GM10847 (cell line): ENCODE results near the gene HCRTR1.

Source experiments
- POLR2A ChIP-seq: IDR thresholded peaks from 2 replicates; pipeline ENCODE4 v1.6.1; 2011; ENCODE audit not compliant: insufficient read length; ENCODE audit errors: extremely low read depth

The HCRTR1 gene

DNA sequence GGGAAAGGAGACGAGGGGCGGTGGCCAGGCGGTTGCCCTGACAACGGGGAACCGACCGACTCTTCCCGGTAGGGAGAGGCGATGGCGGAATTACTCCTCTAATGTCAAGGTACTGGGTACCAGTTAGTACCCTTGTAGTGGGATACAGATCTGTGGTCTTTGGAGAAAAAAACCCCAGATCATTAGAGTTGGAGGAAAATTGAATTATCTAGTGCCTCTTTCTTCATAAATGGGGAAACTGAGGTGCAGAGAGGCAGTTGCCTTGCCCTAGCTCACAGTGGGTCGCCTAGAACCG is 27.7 kb downstream of the HCRTR1 start:
- peak; percentile 7 for TF ChIP-seq POLR2A

GRCh38 chr1:31646259-31646960 is 28.9 kb downstream of the HCRTR1 start:
- TF ChIP-seq POLR2A = no peak

DNA sequence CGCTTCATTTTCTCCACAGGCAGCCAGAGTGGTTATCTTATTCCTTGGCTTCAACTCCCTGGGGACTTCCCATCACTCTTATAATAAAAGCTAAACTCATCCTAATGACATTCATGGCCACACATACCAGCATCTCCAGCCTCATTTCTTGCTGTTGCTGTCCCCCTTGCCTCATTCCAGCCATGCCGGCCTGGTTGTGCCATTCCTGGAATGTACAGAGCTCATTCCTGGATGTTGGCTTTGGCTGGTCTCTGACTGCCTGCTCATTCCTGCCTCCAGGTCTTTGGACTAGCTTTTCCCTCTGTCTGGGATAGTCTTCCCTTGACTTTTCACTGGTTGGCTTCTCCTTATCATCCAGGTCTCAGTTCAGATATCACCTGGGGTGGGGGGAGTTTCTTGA is 29.6 kb downstream of the HCRTR1 start:
- TF ChIP-seq POLR2A = no peak

DNA sequence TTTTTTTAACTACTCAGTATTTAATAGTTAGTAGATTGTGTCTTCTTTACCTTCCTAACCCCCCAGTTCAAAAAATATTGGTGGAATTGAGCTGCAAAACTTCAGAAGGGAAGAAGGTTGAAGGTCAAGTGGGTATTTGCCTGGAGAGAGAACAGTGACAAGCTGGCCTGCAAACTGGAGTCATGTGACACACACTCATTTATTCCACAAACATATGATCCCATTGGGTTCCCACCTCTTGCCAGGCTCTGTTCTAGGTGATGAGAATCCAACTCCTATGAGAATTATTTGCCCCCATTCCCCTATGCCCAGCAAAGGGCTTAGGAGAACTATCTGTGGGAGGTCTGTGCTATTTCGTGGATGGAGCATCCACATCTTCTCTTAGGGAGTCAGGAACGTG is 30.7 kb downstream of the HCRTR1 start:
- TF ChIP-seq POLR2A = no peak

- no peak for TF ChIP-seq POLR2A
These were observed 31.3 kb downstream of the HCRTR1 start for GRCh38 chr1:31648641-31649357.

DNA sequence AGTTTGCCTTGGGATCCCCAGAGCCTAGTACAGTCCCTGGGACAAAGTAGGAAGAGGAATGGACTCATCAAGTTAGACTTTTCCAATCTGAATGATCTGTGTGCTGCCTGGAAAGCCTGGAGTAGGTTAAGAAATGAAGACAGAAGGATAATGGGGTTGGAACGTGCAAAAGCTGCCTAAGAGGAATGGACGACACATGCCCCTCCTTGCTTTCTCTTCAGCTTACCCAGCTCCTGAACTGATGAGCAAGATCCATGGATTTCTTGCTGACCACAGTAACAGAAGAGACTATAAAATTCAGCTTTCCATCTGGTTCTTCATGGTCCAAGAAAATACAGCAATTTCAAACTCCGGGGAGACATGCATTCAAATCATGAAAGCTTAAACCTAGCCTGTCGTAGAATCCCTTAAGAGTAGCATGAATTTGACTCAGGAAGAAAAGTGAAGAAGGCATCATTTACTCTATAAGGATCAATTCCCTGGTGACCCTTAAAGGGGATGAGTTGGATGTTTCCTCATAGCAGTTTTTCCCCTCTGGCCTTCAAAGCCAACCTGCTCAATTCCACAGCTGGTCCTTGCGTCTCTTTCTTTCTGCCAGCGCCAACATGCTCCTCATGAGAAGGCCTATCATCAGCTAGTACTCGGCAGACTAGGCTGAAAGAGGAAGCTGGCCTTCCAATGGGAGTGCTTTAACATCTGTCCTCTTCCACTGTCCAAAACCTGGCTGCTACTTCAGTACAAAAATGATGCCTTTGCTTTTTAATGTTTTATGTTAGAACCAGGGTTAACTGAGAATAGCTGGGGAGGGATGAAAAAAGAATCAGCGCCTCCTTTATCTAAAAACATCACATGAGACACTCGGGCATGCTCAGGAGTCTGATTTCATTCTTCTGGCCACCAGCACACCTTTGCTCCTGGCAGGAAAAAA is 32.9 kb downstream of the HCRTR1 start:
- no peak for TF ChIP-seq POLR2A

- no peak for TF ChIP-seq POLR2A
These were observed 33.6 kb downstream of the HCRTR1 start for GRCh38 chr1:31651089-31651420.

GRCh38 chr1:31651766-31652165 is 34.3 kb downstream of the HCRTR1 start:
- TF ChIP-seq POLR2A = no peak

DNA sequence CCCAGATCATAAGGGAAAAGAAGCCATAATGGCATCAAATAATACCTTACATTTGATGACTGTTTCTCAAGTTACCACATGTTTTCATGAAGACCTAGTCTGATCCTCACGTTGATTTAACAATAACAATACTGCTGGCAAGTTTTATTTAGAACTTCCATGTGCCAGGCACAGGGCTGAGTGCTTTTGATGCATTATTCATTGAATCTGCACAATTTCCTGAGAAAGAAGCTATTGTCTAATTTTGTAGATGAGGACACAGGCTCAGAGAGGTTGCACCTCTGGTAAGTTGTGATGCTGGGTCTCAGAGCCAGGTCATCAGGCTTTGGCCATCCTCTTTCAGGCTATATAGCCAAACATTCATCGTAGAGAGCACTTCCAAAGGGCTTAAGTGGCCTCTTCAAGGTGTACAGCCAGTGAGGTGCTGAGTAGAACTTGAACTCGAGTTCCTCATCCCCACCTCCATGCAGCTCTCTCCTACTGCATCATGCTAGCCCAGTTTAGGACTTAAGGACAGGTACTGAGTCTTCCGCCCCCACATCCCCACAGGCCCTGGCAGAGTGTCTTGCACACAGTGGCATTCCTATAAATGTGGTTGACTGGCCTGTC is 35.5 kb downstream of the HCRTR1 start:
- no peak for TF ChIP-seq POLR2A

GRCh38 chr1:31653717-31654473 is 36.4 kb downstream of the HCRTR1 start:
- TF ChIP-seq POLR2A = no peak

DNA sequence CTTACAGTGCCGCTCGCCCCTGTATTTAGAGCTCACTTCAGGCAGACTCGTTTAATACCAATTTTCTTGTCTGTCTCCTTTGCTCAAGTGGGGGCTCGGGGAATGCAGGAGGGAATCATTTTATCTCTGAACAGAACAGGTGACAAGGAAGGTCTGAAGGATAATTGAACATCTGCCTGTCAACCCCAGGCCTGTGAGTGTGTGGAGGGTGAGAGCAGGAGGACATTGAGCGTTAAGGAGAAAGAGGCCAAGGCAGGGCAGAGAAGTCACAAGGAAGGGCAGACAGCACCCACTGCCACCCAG is 36.9 kb downstream of the HCRTR1 start:
- no peak for TF ChIP-seq POLR2A

DNA sequence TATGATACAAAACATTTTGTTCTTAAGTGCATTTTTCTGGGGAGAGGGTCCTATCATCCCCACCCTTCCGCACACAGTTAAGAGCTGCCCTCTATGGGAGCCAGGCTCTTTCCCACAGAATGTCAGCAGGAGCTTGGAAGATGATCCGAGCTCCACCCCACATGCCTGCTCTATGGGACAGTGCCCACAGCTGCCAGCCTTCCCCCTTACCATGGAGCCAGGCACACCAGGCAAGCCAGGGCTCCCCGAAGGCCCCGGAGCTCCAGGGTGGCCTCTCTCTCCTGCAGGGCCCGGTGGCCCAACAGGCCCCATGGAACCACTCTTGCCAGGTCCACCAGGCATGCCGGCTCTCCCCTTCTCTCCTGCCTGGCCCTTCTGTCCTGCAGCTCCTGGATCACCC is 37.6 kb downstream of the HCRTR1 start:
- no peak for TF ChIP-seq POLR2A

GRCh38 chr1:31655756-31656155 is 38.3 kb downstream of the HCRTR1 start:
- TF ChIP-seq POLR2A = no peak

DNA sequence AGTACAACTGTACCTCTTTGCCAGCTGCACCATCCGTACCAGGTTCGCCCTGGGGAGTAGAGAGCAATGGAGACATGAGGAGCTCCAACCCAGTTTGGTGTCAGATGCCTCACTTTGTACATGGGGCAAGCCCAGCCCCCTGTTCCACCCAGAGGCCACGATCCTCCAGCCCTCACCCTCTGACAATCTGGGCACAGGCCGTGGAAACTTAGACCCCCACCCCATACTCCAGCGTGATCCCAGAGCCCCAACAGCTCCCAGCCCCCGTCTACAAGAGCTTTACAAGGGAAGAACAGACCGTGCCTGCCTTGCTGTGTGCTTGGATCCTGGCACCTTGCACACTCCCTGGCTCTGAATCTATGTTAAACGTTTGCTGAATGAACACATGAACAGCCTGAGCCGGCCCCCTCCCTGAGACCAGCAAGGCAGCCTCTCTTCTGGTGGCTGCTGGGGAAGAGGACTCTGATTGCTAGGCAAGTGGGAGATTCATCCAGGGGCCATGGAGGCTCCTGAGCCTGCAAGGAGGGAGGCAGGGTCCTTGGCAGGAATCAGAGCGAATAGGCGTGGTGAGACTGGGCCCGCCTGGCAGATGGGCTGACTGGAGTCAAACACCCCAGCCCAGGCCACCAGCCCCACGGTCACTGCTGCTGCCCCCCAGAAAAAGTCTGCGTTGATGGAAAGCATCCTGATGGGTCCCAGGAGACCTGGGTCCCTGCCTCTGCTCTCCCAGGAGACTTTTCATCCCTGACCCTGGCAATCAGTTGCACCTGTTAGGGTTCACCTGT is 39.7 kb downstream of the HCRTR1 start:
- TF ChIP-seq POLR2A = no peak
